Erythroblast (primary cell): ENCODE results near the gene TSHB.

Experiments
- GATA1 ChIP-seq: IDR thresholded peaks from 2 replicates; pipeline ENCODE4 v1.6.1; 2011; ENCODE audit warnings: low read depth, mild to moderate bottlenecking, control low read depth, low read length, moderate library complexity
- POLR2A ChIP-seq: IDR thresholded peaks from 2 replicates; pipeline ENCODE4 v1.6.1; 2011; ENCODE audit warnings: mild to moderate bottlenecking, low read length

DNA sequence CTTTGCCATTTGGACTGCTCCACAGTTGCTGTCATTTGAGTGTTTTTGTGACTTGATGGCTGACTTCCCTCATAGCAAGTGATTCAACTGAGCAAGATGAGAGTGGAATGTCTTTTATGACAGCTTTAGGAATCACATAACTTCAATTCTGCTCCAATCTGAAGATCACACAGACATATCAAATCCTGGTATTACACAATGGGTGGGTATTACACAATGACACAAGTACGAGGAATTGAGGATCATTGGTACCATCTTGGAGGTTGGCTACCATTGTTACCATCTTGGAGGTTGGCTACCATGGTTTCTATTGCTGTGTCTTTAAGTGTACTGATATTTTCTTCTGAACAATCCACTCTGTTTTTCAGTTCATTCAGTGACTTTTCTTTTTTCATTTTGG, 8.5 kb upstream of the TSHB start:
- TF ChIP-seq POLR2A = no peak
- no peak for TF ChIP-seq GATA1
